DND-41 (cell line): ENCODE data around the gene CHRM4.
A peak's percentile ranks its signal among the peaks of the same experiment; 100 is the strongest.

Source experiments
- ATAC-seq: fragments of 200-7000 bp; cut with Tn5 transposase; 3 replicates; pipeline ENCODE4 v1.9.1; 2021; ENCODE audit warnings: low read depth; ENCODE audit not compliant: insufficient read depth
- DNase-seq: peaks from one replicate; pipeline ENCODE4 v3.0.0-alpha.2; 2020
- H2AFZ ChIP-seq: 2 replicates; pipeline ENCODE4 v1.6.0; 2012; ENCODE audit warnings: low read depth, low read length
- H3K27ac ChIP-seq: 2 replicates; pipeline ENCODE4 v1.5.1; 2012; ENCODE audit warnings: low read length, inconsistent platforms
- H3K27me3 ChIP-seq: fragments of 200-600 bp; sonication (generic); 2 replicates; pipeline ENCODE4 v1.6.0; 2012; ENCODE audit warnings: low read length, mild to moderate bottlenecking, inconsistent platforms; ENCODE audit not compliant: insufficient read depth, poor library complexity
- H3K36me3 ChIP-seq: 2 replicates; pipeline ENCODE4 v1.5.1; 2012; ENCODE audit warnings: low read length, inconsistent platforms; ENCODE audit not compliant: insufficient read depth
- H3K4me1 ChIP-seq: 2 replicates; pipeline ENCODE4 v1.5.1; 2012; ENCODE audit warnings: mild to moderate bottlenecking, low read length; ENCODE audit not compliant: insufficient read depth
- H3K4me2 ChIP-seq: 2 replicates; pipeline ENCODE4 v1.6.0; 2012; ENCODE audit warnings: mild to moderate bottlenecking, moderate library complexity, low read length, inconsistent platforms; ENCODE audit not compliant: insufficient read depth
- H3K4me3 ChIP-seq, 2 experiments: fragments of 200-600 bp in 1 of 2; shearing (Covaris generic) in 1 of 2; 2 replicates each; pipeline ENCODE4 v1.5.1; 2012 to 2016; ENCODE audit warnings: inconsistent platforms in 2 of 2, low read length in 2 of 2, mild to moderate bottlenecking in 2 of 2, low read depth in 1 of 2, moderate library complexity in 1 of 2
- H3K79me2 ChIP-seq: 2 replicates; pipeline ENCODE4 v1.6.0; 2012; ENCODE audit warnings: low read length, inconsistent platforms; ENCODE audit not compliant: insufficient read depth
- H3K9ac ChIP-seq: 2 replicates; pipeline ENCODE4 v1.6.0; 2012; ENCODE audit warnings: low read depth, mild to moderate bottlenecking, inconsistent platforms, low read length, moderate library complexity
- H3K9me3 ChIP-seq: 2 replicates; pipeline ENCODE4 v1.5.1; 2012; ENCODE audit warnings: low read length, moderate library complexity, mild to moderate bottlenecking, inconsistent platforms; ENCODE audit not compliant: insufficient read depth, severe bottlenecking
- H4K20me1 ChIP-seq: 2 replicates; pipeline ENCODE4 v1.6.0; 2012; ENCODE audit warnings: low read length; ENCODE audit not compliant: insufficient read depth
- CTCF ChIP-seq: IDR thresholded peaks from 2 replicates; pipeline ENCODE4 v1.5.1; 2012; ENCODE audit warnings: borderline replicate concordance, low read length, moderate library complexity, mild to moderate bottlenecking; ENCODE audit not compliant: poor library complexity, severe bottlenecking; ENCODE audit errors: extremely low read depth
- EZH2 ChIP-seq: IDR thresholded peaks from 3 replicates; pipeline ENCODE4 v1.6.1; 2012; ENCODE audit warnings: borderline replicate concordance, low read depth, mild to moderate bottlenecking, moderate library complexity, low read length, inconsistent platforms; ENCODE audit not compliant: severe bottlenecking

CHRM4 gene

GRCh38 chr11:46393759-46394158 is 2.2 kb upstream of the CHRM4 start:
- H3K4me2 ChIP-seq, result no peak overlapping the region
- no peak overlapping the region for H2AFZ ChIP-seq
- ATAC-seq (no peak), DNase-seq (no peak)
- peaks cover 38% of the 10 kb centered on the region for H4K20me1 ChIP-seq
- H3K9me3 ChIP-seq, result no peaks in the 10 kb centered on the region
- no peaks in the 10 kb centered on the region for H3K79me2 ChIP-seq
- H3K4me3 ChIP-seq, result no peak overlapping the region
- no peaks in the 10 kb centered on the region for H3K4me1 ChIP-seq
- peaks cover 21% of the 10 kb centered on the region for H3K27me3 ChIP-seq
- H3K9ac ChIP-seq, result no peak overlapping the region
- H3K27ac ChIP-seq, result no peak overlapping the region
- H3K36me3 ChIP-seq, result peaks cover 27% of the 10 kb centered on the region
- TF ChIP-seq CTCF (no peak), EZH2 (no peak)

- H3K27ac ChIP-seq, result no peak overlapping the region
- no peaks in the 10 kb centered on the region for H3K9me3 ChIP-seq
- TF ChIP-seq CTCF (no peak), EZH2 (no peak)
- peaks cover 26% of the 10 kb centered on the region for H3K27me3 ChIP-seq
- DNase-seq (no peak), ATAC-seq (no peak)
- no peak overlapping the region for H3K9ac ChIP-seq
- peaks cover 42% of the 10 kb centered on the region for H4K20me1 ChIP-seq
- H3K79me2 ChIP-seq, result no peaks in the 10 kb centered on the region
- H2AFZ ChIP-seq, result no peak overlapping the region
- H3K36me3 ChIP-seq, result peaks cover 26% of the 10 kb centered on the region
- H3K4me1 ChIP-seq, result no peaks in the 10 kb centered on the region
- H3K4me2 ChIP-seq, result no peak overlapping the region
- no peak overlapping the region for H3K4me3 ChIP-seq
These were observed 1.6 kb upstream of the CHRM4 start for GRCh38 chr11:46393231-46393616.

GRCh38 chr11:46392421-46393230 is 1.1 kb upstream of the CHRM4 start:
- Histone ChIP-seq H2AFZ (no peak overlapping the region), H3K4me1 (no peaks in the 10 kb centered on the region), H4K20me1 (peaks cover 42% of the 10 kb centered on the region), H3K4me3 (no peak overlapping the region), H3K27ac (no peak overlapping the region), H3K4me2 (no peak overlapping the region), H3K27me3 (peaks cover 32% of the 10 kb centered on the region), H3K9me3 (no peaks in the 10 kb centered on the region), H3K36me3 (peaks cover 20% of the 10 kb centered on the region), H3K79me2 (no peaks in the 10 kb centered on the region), H3K9ac (no peak overlapping the region)
- DNase-seq (peak; percentile 74), ATAC-seq (peak; percentile 87)
- TF ChIP-seq EZH2, result no peak
- TF ChIP-seq CTCF, result no peak
